GM19455 (cell line): Measurements from ENCODE around the gene SPOCK1.
"Not testable (repeated sequence)": the region's sequence is repeated elsewhere in the genome, so short reads cannot be mapped to it uniquely, and the experiment has no call there.

Experiments
- ATAC-seq: cut with Tn5 transposase; IDR thresholded peaks from one replicate; pipeline ENCODE4 v1.9.1; 2021; ENCODE audit not compliant: unreplicated experiment

SPOCK1 gene

GRCh38 chr5:137269274-137269673 is 229.9 kb downstream of the SPOCK1 start:
- no peak for ATAC-seq

GRCh38 chr5:137268646-137269045 is 230.5 kb downstream of the SPOCK1 start:
- ATAC-seq, result no peak

- no peak for ATAC-seq
These were observed 232.9 kb downstream of the SPOCK1 start for GRCh38 chr5:137266186-137266585.

GRCh38 chr5:137265457-137265856 is 233.7 kb downstream of the SPOCK1 start:
- ATAC-seq, result no peak

- no peak for ATAC-seq
These were observed 234.6 kb downstream of the SPOCK1 start for GRCh38 chr5:137264573-137264972.

GRCh38 chr5:137264041-137264440 is 235.1 kb downstream of the SPOCK1 start:
- ATAC-seq, result no peak

- no peak for ATAC-seq
These were observed 235.6 kb downstream of the SPOCK1 start for GRCh38 chr5:137263371-137264005.

GRCh38 chr5:137262818-137263217 is 236.3 kb downstream of the SPOCK1 start:
- no peak for ATAC-seq

- ATAC-seq, result no peak
These were observed 238.1 kb downstream of the SPOCK1 start for GRCh38 chr5:137260820-137261695.

GRCh38 chr5:137259115-137259514 is 240.0 kb downstream of the SPOCK1 start:
- ATAC-seq, result not testable (repeated sequence)

GRCh38 chr5:137254119-137255090 is 244.7 kb downstream of the SPOCK1 start:
- ATAC-seq, result no peak

GRCh38 chr5:137252512-137252911 is 246.6 kb downstream of the SPOCK1 start:
- ATAC-seq, result no peak

- no peak for ATAC-seq
These were observed 248.7 kb downstream of the SPOCK1 start for GRCh38 chr5:137250421-137250820.

- no peak for ATAC-seq
These were observed 250.6 kb downstream of the SPOCK1 start for GRCh38 chr5:137248527-137248926.

- no peak for ATAC-seq
These were observed 253.7 kb downstream of the SPOCK1 start for GRCh38 chr5:137245438-137245837.

GRCh38 chr5:137240285-137240684 is 258.8 kb downstream of the SPOCK1 start:
- no peak for ATAC-seq

GRCh38 chr5:137236849-137237507 is 262.1 kb downstream of the SPOCK1 start:
- no peak for ATAC-seq

- no peak for ATAC-seq
These were observed 262.9 kb downstream of the SPOCK1 start for GRCh38 chr5:137236252-137236651.

- no peak for ATAC-seq
These were observed 263.9 kb downstream of the SPOCK1 start for GRCh38 chr5:137234973-137235943.
